Measurements from ENCODE around the gene RHOC. TPM values are rescaled to one million over a fixed set of nuclear protein-coding genes. Genes with fewer than 3 reads are reported as not detected.

RHOC gene
- total and polyA plus RNA-seq, 8 donors = 99.8 to 375 (median 131) TPM

DNA sequence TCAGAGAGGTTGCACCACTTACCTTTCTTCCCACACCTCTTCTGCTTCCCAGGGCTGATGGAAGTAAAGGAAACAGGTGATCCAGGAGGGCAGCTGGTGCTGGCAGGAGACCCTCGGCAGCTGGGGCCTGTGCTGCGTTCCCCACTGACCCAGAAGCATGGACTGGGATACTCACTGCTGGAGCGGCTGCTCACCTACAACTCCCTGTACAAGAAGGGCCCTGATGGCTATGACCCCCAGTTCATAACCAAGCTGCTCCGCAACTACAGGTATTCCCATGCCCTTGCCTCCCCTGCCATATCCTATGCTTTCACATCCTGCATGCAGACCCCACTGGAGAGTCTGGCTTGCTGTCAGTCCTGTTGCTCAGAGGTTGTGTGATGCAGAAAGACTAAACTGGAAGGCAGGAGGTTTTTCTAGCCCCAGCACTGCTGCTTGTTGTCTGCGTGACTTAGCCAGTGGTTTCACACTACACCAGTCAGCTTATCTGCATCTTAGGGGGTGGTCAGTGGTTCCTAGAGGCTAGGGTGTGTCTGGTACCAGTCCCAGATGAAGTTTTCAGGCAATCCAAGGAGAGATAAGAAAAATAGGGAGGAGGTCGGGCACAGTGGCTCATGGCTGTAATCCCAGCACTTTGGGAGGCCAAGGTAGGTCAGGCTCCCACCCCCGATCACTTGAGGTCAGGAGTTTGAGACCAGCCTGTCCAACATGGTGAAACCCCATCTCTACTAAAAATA lies 10.2 kb downstream of the RHOC start:
- 75 to 90% (median 81%) methylated on average over 7 of the region's 7 CpGs for WGBS, 5 donors
- Histone ChIP-seq H3K4me1 (peaks cover 36 to 43% (median 37%) of the 10 kb centered on the region in 4 donors), H3K27ac (no peak overlapping the region), H3K36me3 (peaks cover 39 to 92% (median 86%) of the 10 kb centered on the region in 4 donors), H3K27me3 (no peaks in the 10 kb centered on the region), H3K4me3 (no peak overlapping the region), H3K9me3 (no peaks in the 10 kb centered on the region)
- no peak for DNase-seq
- TF ChIP-seq, protein P1, sequence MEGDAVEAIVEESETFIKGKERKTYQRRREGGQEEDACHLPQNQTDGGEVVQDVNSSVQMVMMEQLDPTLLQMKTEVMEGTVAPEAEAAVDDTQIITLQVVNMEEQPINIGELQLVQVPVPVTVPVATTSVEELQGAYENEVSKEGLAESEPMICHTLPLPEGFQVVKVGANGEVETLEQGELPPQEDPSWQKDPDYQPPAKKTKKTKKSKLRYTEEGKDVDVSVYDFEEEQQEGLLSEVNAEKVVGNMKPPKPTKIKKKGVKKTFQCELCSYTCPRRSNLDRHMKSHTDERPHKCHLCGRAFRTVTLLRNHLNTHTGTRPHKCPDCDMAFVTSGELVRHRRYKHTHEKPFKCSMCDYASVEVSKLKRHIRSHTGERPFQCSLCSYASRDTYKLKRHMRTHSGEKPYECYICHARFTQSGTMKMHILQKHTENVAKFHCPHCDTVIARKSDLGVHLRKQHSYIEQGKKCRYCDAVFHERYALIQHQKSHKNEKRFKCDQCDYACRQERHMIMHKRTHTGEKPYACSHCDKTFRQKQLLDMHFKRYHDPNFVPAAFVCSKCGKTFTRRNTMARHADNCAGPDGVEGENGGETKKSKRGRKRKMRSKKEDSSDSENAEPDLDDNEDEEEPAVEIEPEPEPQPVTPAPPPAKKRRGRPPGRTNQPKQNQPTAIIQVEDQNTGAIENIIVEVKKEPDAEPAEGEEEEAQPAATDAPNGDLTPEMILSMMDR (IDR thresholded peaks at IDR 0.05) = no peak
- TF ChIP-seq POLR2AphosphoS5 (IDR thresholded peaks at IDR 0.05) = no peak
- intact Hi-C loops (cut with DNase I; ENCODE audit: low total_unique reads) = no loop called here

DNA sequence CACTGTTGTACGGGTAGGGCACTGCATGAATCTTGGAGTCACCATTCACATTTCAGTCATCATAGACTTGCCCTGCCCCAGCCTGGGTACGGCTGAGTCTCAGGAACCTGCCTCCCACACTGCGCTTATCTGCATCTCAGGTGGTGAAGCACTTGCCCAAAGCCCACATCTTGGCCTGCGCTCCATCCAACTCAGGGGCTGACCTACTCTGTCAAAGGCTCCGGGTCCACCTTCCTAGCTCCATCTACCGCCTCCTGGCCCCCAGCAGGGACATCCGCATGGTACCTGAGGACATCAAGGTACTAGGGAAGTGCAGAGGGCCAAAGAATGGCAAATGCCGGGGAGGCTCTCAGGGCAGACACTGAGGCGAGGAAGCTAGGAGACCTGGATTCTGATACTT lies 11.7 kb downstream of the RHOC start:
- Histone ChIP-seq H3K27ac (no peak overlapping the region), H3K4me3 (no peak overlapping the region), H3K27me3 (no peaks in the 10 kb centered on the region), H3K36me3 (peaks cover 47 to 99% (median 96%) of the 10 kb centered on the region in 4 donors), H3K4me1 (peaks cover 21 to 28% (median 22%) of the 10 kb centered on the region in 4 donors), H3K9me3 (no peaks in the 10 kb centered on the region)
- TF ChIP-seq POLR2AphosphoS5 (IDR thresholded peaks at IDR 0.05) (no peak), POLR2A (IDR thresholded peaks at IDR 0.05) (no peak), EP300 (IDR thresholded peaks at IDR 0.05) (no peak)
- TF ChIP-seq, protein P1 (IDR thresholded peaks at IDR 0.05) = no peak
- intact Hi-C loops (cut with DNase I; ENCODE audit: low total_unique reads) = no loop called here
- DNase-seq = no peak
- 87 to 97% (median 96%) methylated on average over 8 to 9 of the region's 9 CpGs for whole genome bisulfite sequencing, 5 donors

DNA sequence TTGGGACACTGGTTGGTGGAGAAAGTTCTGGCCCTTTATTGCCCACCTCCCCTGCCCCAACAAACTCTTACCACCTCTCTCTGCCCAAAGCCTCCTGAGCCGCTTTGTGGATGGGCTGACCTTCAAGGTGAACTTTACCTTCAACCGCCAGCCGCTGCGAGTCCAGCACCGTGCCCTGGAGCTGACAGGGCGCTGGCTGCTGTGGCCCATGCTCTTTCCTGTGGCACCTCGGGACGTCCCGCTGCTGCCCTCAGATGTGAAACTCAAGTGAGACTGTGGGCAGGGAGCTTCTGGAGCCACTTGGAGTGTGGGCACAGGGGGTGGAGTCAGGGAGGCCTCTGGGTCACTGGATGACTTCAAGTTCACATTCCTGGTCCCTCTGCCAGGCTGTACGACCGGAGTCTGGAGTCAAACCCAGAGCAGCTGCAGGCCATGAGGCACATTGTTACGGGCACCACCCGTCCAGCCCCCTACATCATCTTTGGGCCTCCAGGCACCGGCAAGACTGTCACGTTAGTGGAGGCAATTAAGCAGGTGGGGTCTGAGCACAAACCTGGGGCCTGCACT lies 12.5 kb downstream of the RHOC start:
- Histone ChIP-seq H3K27me3 (no peaks in the 10 kb centered on the region), H3K4me1 (peaks cover 13 to 20% (median 14%) of the 10 kb centered on the region in 4 donors), H3K9me3 (no peaks in the 10 kb centered on the region), H3K4me3 (no peak overlapping the region), H3K36me3 (peaks cover 54 to 100% (median 98%) of the 10 kb centered on the region in 4 donors), H3K27ac (no peak overlapping the region)
- TF ChIP-seq POLR2AphosphoS5 (IDR thresholded peaks at IDR 0.05) (no peak), POLR2A (IDR thresholded peaks at IDR 0.05) (no peak), EP300 (IDR thresholded peaks at IDR 0.05) (no peak)
- TF ChIP-seq, protein P1 (IDR thresholded peaks at IDR 0.05) = no peak
- intact Hi-C loops (cut with DNase I; ENCODE audit: low total_unique reads) = no loop called here
- 84 to 94% (median 89%) methylated on average over 11 to 15 of the region's 15 CpGs for WGBS, 5 donors
- DNase-seq = no peak

DNA sequence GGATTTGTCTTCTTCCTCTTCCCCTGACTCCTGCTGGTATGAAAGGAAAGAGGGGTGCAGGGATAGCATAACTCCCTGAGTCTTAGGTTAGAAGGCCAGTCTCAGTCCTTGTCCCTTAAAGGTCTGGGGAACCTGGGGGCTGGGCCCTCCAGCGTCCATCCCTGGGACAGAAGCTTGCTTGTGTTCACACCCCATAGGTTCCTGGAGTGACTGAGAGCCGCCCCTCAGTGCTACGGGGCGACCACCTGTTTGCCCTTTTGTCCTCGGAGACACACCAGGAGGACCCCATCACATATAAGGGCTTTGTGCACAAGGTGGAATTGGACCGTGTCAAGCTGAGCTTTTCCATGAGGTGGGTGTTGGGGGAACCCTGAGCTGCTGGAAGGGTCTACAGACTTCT lies 13.1 kb downstream of the RHOC start:
- H3K9me3 ChIP-seq = no peaks in the 10 kb centered on the region
- WGBS, 5 donors = 80 to 93% (median 91%) methylated on average over 1 to 6 of the region's 6 CpGs
- peaks cover 54 to 100% (median 100%) of the 10 kb centered on the region in 4 donors for H3K36me3 ChIP-seq
- no peaks in the 10 kb centered on the region for H3K27me3 ChIP-seq
- peaks cover 7 to 13% (median 8%) of the 10 kb centered on the region in 4 donors for H3K4me1 ChIP-seq
- intact Hi-C loops (cut with DNase I; ENCODE audit: low total_unique reads) = no loop called here
- DNase-seq = no peak
- H3K4me3 ChIP-seq = no peak overlapping the region
- H3K27ac ChIP-seq = no peak overlapping the region
- TF ChIP-seq EP300 (IDR thresholded peaks at IDR 0.05) (no peak), POLR2AphosphoS5 (IDR thresholded peaks at IDR 0.05) (no peak), POLR2A (IDR thresholded peaks at IDR 0.05) (no peak)
- TF ChIP-seq, protein P1 (IDR thresholded peaks at IDR 0.05) = no peak
